ENCODE data around the gene RALGPS2. TPM values are rescaled to one million over a fixed set of nuclear protein-coding genes. Genes with fewer than 3 reads are reported as not detected.

The RALGPS2 gene
- total and polyA plus RNA-seq, 2 experiments from 2014 or later: 8.1 to 31.2 TPM

GRCh38 chr1:178946855-178947676 lies 222.0 kb downstream of the RALGPS2 start:
- H3K27ac ChIP-seq (ENCODE audit: low read depth): no peak overlapping the region
- no peaks in the 10 kb centered on the region for H3K36me3 ChIP-seq (ENCODE audit: insufficient read depth)
- no peak overlapping the region for H3K4me3 Mint-ChIP-seq
- no peak overlapping the region for H3K4me2 ChIP-seq
- peak overlapping the region; percentile 98 for H2AFZ ChIP-seq
- no peak overlapping the region for H3K27ac Mint-ChIP-seq
- H3K27me3 ChIP-seq (ENCODE audit: insufficient read depth): no peaks in the 10 kb centered on the region
- H3K79me2 ChIP-seq (replicated peaks; ENCODE audit: insufficient read depth): no peaks in the 10 kb centered on the region
- no peak overlapping the region for H3K4me3 ChIP-seq
- no peaks in the 10 kb centered on the region; the same call in 2 of the 3 replicates for H3K9me3 Mint-ChIP-seq
- no peaks in the 10 kb centered on the region for H3F3A ChIP-seq (replicated peaks; ENCODE audit: low read depth)
- DNase-seq (ENCODE audit: low spot score) (no peak), ATAC-seq (no peak)
- H3K4me1 Mint-ChIP-seq: peaks cover 8% of the 10 kb centered on the region
- peaks cover 6% of the 10 kb centered on the region for H3K4me1 ChIP-seq (ENCODE audit: insufficient read depth)
- TF ChIP-seq REST (IDR thresholded peaks at IDR 0.05; ENCODE audit: unreplicated experiment) (no peak), ZNF462 (CRISPR knock-in tag; IDR thresholded peaks at IDR 0.05) (no peak), EZH2 (IDR thresholded peaks at IDR 0.05; ENCODE audit: low read depth, unreplicated experiment) (no peak), ZNF114 (CRISPR knock-in tag; IDR thresholded peaks at IDR 0.05) (no peak), STAT1 (IDR thresholded peaks at IDR 0.05; ENCODE audit: unreplicated experiment) (no peak), ZNF331 (CRISPR knock-in tag; IDR thresholded peaks at IDR 0.05; ENCODE audit: low read depth) (no peak), JUNB (IDR thresholded peaks at IDR 0.05; ENCODE audit: unreplicated experiment) (no peak), CREB1 (CRISPR knock-in tag; IDR thresholded peaks at IDR 0.05; ENCODE audit: low read depth) (no peak), POLR2AphosphoS5 (IDR thresholded peaks at IDR 0.05; ENCODE audit: low read depth) (no peak), EZH2phosphoT487 (IDR thresholded peaks at IDR 0.05; ENCODE audit: unreplicated experiment) (no peak), CTCF (conservative IDR thresholded peaks at IDR 0.05; ENCODE audit: low read depth in 2 of 2) (no peak), NANOG (IDR thresholded peaks at IDR 0.05; ENCODE audit: borderline replicate concordance) (no peak), ETS1 (IDR thresholded peaks at IDR 0.05) (no peak)
- peaks cover 7% of the 10 kb centered on the region for H3K27me3 Mint-ChIP-seq (ENCODE audit: insufficient read depth, low read depth, poor library complexity)
- no peaks in the 10 kb centered on the region for H3K9me2 ChIP-seq (ENCODE audit: insufficient read depth)
- H4K20me1 ChIP-seq (replicated peaks; ENCODE audit: insufficient read depth): no peaks in the 10 kb centered on the region
- H3K36me3 Mint-ChIP-seq (ENCODE audit: low read depth): no peaks in the 10 kb centered on the region

Data from GM23338 (cell line).